A204.1 (cell line): Measurements from ENCODE around the gene EHBP1.
"Not testable (repeated sequence)": the region's sequence is repeated elsewhere in the genome, so short reads cannot be mapped to it uniquely, and the experiment has no call there.

Source experiments
- FAIRE-seq: peaks from 2 replicates; lab custom pipeline; 2012; peaks lifted over from hg19 to GRCh38; lab: Jason Lieb, UNC

The EHBP1 gene

DNA sequence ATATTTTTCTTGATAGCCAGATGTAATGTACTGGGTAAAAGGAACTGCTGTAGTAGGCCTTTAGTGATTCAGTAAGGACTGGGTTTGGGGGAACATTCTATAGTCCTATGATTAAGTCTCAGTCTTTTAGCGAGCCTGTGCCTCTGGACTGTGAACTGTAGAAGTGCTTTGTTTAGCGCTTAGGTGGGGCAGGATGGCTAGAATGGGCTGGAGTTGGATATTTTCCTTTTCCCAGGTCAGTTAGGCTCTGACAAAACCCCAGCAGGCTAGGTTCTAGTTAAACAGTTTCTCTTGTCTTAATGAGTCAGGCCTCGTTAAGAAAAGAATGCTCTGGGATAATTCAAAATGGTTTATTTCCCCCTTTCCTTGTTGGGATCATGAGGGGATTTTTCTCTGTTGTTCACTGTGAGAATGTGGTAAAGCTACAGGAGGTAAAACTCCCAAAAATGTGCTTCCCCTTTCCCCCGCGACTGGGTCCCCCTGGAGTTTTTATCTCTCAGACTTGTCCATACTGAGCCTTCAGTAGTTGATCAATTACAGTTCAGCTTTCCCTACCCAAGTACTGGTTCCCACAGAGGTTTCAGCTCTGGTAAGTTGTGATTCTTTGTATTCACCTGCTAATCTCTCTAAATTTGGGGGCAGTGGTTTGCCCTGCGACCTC is 31.5 kb downstream of the EHBP1 start:
- FAIRE-seq, result no peak

DNA sequence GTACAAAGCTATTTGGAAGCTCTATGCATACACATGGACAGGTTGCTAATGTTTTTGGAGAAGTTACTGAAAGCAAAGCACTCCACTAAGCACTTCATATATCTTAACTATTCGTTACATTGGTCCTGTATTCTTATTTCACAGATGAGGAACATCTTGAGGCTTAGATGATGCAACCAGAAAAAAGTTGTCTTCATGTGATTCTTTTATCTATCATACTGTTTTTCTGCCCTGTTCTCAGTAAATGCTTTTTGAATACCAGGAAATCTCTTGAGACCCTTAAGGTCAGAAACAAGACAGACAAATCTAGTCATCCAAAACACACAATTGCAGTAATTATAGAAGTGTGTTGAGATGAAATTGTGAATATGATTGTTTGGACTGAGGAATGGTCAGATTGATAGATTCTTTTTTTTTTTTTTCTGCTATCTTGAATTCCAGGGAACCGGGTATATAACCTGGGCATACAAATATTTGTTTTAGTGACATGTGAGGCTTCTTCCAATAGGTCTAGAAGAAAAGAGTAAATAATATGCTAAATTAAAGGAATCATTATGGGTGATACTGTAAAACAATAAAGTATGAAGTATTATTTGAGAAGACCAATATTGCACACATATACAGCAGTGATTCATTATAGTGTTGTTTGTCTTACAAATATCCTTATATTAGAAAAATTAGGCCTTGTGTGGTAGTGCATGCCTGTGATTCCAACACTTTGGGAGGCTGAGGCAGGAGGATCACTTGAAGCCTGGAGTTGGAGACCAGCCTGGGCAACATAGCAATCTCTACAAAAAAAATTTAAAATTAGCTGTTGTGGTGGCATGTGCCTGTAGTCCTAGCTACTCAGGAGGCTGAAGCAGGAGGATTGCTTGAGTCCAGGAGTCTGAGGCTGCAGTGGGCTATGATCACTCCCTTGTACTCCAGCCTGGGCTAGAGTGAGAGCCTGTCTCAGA is 33.7 kb downstream of the EHBP1 start:
- no peak for FAIRE-seq

DNA sequence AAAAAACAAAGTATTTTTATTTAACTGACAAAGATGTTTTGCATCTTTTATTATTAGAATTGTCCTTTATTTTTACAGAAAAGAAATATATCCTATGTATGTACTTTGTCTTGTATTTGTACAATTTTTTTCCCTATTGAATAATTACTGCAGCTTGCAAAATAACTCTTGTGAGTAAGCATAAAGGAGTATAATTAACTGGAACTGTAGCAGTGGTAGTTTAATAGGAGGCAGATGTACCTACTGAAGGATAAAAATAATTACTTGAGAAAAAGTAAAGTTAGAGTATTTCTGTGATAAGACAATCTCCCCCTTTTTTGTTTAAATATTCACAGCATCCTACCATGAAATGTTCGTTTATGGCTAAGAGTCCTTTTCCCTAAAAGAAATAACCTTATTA is 34.7 kb downstream of the EHBP1 start:
- no peak for FAIRE-seq

DNA sequence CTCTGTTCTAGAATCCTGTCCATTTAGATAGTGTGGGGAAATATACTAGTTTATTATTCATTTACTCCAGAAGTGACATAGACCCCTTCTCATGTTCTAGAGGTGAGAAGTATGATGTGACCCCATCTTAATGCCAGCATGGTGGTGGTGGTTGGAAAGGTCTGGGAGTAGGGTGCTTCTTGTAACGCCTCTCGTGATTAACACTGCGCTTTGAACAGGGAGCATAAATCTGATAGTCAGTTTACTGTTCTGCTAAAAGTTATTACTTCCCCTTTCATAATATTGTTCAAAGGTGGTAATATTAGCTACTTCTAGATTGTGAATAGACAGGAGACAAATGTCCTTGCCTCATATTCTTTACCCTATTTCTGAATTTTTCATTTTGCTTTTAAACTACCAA is 35.6 kb downstream of the EHBP1 start:
- FAIRE-seq, result no peak

DNA sequence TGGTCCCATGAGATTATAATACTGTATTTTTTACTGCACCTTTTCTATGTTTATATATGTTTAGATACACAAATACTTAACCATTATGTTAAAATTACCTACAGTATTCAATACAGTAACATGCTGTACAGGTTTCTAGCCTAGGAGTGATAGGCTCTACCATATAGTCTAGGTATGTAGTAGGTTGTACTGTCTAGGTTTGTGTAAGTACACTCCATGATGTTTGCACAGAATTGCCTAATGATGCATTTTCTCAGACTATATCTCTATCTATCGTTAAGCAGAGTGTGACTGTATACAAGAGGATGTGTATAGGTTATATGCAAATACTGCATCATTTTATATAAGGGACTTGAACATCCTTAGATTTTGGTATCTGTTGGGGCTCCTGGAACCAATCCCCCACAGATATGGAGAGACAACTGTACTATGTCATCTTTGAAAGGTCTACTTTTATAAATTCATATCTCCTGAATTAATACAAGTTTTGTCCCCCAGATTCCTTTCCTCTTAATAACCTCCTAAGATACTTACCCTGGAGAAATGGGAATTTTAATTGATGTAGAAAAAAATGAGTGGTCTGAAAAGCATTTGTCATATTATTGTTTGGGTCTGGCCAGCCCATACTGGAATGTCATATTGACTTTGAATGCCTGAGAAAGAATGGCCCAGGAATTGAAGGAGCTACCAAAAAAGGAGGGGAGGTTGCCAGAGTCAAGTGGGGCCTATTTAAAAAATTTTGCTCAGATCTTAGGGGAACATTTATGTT is 36.6 kb downstream of the EHBP1 start:
- FAIRE-seq, result no peak

DNA sequence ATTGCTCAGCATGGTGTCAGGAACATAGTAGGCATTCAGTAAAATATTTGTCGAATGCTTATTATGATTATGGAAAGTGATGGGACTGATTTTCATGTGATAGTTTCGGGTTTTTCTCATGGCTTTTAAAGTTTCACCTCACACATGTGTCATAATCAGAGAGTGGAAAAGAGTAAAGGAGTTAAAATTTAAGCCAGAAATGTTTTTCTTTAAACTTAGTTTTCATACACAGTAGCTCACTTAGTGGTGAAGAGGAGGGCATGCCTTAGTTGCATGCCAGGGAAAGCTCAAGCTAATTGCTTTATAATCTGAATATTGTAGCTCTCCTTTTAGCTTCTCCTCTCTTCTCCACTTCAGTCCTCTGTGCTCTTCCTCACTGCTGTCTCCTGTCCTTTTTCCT is 38.0 kb downstream of the EHBP1 start:
- FAIRE-seq, result no peak

DNA sequence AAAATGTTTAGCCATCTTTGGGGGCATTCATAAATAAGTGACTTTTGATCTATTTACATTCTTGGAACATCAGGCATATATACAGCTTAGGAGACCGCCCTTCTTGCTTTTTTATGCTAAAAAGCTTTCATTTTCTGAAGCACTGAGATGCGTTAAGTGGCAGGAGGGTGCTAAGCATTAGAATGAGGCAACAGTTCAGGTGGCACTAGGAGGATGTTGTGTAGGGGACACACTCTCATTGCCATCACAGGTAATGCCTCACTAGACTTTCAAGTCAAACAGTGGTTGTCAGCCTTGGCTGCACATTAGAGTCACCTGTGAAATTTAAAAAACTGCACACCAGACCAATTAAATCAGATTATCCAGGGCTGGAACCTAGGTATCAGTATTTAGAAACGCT is 39.1 kb downstream of the EHBP1 start:
- FAIRE-seq, result no peak

DNA sequence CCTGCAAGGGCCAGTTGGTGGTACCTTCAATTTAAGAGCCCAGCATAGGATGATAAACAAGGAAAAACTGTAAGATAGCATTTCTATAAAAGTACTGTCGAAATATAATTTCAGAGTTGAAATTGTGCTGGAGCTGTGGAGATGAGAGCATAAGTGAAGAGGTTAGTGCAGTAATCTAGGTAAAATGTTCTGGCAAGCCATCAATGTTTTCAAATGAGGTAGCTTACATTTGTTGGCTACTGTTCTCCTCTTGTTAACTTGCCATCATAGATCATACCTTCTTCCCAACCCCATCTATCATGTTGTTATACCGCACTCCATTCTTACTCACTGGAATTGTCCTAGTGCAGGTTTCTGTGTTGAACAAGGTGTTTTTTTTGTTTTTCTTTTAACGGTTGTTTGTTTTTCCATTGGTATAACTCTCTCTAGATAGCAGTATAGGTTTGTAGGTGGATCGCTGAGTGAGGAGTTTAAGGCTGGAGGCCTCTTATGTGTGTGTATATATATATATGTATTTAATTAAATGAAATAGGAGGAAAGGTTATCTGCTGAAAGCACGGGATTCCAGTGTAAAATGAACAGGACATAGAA is 40.5 kb downstream of the EHBP1 start:
- FAIRE-seq, result no peak

DNA sequence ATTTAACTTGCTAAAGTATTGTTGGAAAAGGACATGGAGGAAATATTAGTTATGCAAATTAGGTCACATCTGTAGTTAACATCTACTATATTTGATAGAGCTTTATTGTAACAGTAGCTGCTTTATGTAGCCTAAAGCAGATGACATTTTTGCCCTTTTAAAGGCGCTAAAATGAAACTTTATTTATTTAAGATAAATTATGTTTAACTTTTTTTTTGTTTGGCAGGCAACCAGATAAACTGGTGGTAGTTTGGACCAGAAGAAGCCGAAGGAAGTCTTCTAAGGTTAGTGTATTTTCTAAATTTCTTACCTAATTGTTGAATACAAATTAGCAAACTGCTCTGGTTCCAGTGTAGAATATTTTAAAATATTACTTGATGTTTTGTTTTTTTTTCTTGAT is 41.7 kb downstream of the EHBP1 start:
- FAIRE-seq, result no peak

DNA sequence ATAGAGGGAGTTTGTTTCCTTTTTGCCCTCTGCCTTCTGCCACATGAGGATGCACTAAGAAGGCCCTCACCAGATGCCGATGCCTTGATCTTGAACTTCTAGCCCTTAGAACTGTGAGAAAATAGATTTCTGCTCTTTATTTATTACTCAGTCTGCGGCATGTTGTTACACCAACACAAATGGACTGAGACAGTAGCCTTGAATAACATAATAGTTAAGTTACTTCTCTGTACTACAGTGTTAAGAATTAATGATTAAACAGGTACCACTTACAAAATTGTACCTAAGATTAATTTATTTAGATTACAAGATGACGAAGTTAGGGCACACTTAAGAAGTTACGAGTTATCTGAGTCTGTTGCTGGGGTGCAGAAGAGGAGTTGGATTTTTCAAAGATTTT is 42.4 kb downstream of the EHBP1 start:
- no peak for FAIRE-seq

DNA sequence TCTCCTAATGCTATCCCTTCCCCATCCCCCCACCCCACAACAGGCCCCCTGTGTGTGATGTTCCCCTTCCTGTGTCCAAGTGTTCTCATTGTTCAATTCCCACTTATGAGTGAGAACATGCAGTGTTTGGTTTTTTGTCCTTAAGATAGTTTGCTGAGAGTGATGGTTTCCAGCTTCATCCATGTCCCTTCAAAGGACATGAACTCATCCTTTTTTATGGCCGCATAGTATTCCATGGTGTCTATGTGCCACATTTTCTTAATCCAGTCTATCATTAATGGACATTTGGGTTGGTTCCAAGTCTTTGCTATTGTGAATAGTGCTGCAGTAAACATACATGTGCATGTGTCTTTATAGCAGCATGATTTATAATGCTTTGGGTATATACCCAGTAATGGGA is 43.6 kb downstream of the EHBP1 start:
- FAIRE-seq, result not testable (repeated sequence)

DNA sequence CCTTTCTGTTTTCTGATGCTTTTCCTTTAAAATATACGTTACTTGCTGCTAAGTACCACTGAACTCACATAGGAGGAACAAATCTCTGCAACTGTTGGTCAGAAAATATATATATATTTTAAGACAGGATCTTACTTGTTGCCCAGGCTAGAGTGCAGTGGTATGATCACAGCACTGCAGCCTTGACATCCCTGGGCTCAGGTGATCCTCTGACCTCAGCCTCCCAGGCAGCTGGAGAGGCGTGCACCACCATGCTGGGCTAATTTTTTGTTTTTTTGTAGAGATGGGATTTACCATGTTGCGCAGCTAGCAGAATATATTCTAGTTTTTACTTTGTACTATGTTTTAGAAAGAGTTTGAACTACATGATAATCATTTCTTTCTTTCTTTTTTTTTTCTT is 51.5 kb downstream of the EHBP1 start:
- no peak for FAIRE-seq

DNA sequence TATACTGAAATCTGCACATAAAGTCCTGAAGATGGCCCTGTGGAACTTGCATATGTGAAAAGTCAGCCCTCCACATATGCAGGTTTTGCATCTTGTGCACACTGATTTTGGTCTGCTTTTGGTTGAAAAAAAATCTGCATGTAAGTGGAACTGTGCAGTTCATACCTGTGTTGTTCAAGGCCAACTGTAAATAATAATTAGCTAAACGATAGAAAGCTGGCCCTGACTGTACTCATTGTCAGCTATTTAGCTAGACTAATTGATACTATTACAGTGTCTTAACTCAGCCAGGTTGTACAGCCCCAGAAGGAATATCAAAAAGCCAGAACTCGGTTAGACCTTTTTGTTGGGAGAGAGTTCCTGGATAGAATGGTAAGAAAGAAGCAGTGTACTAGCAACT is 54.5 kb downstream of the EHBP1 start:
- FAIRE-seq, result no peak

DNA sequence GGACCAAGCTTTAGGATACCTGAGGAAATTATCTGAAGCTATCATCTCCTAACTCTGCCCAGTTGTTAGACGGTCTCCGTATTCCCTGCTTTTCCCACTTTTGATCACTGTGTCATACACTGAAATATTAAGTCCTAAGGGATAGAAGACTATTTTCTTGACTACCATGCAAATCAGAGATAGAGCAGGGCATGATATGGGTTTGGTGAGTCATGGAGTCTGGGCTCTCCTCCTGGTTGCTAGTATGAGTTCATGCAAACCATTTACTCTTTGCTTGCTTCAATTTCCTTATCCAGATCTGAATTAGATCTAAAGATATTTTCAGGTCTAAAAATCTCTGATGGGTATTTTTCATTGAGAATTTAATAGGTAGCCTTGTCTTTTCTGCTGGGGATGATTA is 55.0 kb downstream of the EHBP1 start:
- no peak for FAIRE-seq

DNA sequence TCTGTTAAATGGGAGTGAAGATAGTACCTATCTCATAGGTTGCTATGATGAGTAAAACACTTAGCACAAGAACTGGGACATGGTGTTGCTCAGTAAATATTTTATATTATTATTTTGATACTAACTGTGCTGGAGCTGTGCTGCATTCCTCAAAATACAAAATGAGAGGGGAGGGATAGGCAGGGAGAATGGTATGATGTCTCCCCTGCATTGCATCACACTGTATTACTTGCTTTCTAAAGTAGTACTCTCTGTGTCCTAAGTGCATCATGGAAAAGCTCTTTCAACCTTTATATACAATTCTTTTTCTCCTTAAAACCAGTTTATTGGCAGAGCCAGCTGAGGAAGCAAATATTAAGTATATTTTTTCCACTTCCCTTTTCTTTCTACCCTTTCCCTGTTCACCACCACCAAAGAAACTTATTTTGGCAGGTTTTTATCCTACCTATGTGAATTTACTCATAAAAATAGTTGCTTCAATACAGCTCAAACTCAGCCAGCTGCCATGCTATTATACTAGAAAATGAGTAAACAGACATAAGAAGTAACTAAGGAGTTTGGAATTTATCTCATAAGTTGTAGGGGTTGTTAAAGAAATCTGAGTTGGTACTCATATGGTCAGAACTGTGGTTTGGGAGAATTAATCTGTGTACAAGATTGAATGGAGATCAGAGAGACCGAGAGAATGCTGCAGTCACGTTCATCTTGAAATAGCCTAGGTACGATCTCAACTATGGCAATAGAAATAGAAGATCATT is 60.3 kb downstream of the EHBP1 start:
- no peak for FAIRE-seq

DNA sequence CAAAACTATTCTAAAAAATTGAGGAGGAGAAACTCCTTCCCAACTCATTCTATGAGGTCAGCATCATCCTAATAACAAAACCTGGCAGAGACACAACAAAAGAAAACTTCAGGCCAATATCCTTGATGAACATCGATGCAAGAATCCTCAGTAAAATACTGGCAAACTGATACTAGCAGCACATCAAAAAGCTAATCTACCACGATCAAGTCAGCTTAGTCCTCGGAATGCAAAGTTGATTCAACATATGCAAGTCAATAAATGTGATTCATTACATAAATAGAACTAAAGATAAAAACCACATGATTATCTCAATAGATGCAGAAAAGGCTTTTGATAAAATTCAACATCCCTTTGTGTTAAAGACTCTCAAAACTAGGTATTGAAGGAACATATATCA is 63.1 kb downstream of the EHBP1 start:
- no peak for FAIRE-seq

DNA sequence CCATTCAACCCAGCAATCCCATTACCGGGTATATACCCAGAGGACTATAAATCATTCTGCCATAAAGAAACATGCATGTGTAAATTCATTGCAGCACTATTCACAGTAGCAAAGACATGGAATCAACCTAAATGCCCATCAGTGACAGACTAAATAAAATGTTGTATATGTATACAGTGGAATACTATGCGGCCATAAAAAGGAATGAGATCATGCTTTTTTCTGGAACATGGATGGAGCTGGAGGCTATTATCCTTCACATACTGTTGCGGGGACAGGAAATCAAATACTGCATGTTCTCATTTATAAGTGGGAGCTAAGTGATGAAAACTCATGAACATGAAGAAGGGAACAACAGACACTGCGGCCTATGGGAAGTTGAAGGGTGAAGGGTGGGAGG is 65.1 kb downstream of the EHBP1 start:
- no peak for FAIRE-seq

DNA sequence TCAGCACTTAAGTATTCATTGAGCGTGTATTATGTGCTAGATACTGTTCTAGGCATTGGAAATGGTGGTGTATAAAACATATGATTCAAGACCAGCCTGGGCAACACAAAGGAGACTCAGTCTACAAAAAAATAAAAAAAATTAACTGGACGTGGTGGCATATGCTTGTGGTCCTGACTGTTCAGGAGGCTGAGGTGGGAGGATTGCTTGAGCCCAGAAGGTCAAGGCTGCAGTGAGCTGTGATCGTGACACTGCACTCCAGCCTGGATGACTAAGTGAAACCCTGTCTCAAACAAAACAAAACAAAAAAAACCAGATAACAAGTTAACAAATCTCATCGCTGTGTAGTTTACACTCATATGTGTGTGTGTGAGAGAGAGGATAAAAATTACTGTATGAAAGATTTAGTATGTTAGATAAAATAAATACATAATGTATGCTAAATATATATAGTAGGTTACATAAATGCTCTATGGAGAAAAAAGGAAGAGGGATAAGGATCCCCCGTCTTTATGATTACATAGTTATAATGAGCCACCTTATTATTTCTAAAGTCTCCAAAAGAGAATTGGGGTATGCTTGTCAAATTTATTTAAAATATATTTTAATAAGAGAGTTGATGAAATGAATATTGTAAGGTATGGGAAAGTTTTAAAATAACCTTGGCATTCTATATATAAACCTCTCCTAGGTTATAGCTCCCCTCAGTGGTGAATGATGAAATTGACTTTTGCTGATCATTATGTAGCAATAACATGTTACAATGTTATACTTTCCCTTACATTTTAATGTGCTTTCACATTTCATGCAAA is 69.2 kb downstream of the EHBP1 start:
- FAIRE-seq, result peak; percentile 99

DNA sequence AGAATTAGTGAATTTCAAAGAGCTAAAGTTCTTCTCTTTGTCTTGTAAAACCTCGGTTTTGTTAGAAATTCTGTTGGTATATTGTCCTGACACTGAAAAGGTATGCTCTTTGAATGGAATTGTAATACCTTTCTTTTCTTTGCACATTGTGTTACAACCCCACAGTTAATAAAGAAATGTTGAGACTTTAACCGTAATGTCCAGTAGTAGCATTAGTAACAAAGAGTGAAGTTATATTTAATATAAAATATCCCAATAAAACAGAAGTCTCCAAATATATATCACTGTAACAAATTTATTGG is 69.8 kb downstream of the EHBP1 start:
- no peak for FAIRE-seq

DNA sequence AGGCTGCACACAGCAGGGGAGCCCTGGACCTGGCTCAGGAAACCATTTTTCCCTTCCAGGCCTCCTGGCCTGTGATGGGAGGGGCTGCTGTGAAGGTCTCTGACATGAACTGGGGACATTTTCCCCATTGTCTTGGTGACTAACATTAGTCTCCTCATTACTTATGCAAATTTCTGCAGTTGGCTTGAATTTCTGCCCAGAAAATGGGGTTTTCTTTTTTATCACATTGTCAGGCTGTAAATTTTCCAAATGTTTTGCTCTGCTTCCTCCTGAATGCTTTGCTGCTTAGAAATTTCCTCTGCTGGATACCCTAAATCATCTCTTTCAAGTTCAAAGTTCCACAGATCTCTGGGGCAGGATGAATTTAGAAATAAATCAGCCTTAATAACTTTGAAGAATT is 78.2 kb downstream of the EHBP1 start:
- no peak for FAIRE-seq

DNA sequence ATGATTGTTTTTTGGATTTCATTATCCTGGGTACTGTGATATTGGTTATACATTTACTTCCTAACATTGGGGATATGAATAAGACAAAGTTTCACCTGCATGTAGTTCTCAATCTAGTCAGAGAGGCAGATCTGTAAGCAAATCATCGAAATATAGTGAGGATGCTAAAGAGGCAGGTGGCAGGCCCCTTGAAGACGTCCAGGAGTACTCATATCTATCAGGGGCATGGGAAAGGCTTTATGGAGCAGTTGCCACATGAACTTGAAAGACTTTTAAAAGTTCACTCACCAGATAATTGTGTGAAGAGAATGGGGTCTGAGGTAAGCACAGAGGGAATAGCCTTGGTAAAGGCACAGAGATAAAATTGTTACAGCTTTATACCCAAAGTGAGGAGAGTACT is 78.8 kb downstream of the EHBP1 start:
- no peak for FAIRE-seq
